ENCODE results near the gene SUSD2.

- no peak for TF ChIP-seq SPI1 (IDR thresholded peaks at IDR 0.05; ENCODE audit: low read depth, low read length)
- no peak for TF ChIP-seq POLR2AphosphoS5 (IDR thresholded peaks at IDR 0.05; ENCODE audit: low read depth, low read length)
- no peak for TF ChIP-seq POLR2A (IDR thresholded peaks at IDR 0.05; ENCODE audit: low read depth, low read length)
- TF ChIP-seq TAF1 (IDR thresholded peaks at IDR 0.05; ENCODE audit: low read depth, low read length) = no peak
Measured at GRCh38 chr22:24145446-24146193, 35.7 kb upstream of the SUSD2 start.

Measured in GM12891 (cell line).